Measurements from ENCODE around the gene PTPN6.
"Not testable (repeated sequence)": the region's sequence is repeated elsewhere in the genome, so short reads cannot be mapped to it uniquely, and the experiment has no call there.

DNA sequence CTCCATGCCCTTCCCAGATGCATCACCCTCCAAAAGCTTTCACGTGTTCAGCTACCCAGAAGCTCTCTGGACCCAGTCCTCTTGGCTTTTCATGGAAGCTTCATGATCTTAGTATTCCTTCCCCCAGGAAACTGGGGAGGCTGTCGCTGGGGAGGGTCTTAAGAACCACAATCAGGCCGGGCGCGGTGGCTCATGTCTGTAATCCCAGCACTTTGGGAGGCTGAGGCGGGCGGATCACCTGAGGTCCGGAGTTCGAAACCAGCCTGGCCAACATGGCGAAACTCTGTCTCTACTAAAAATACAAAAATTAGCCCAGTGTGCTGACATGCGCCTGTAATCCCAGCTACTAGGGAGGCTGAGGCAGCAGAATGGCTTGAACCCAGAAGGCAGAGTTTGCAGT lies 43.0 kb upstream of the PTPN6 start:
- TF ChIP-seq POLR2AphosphoS5 (IDR thresholded peaks at IDR 0.05; ENCODE audit: low read depth), result not testable (repeated sequence)
- TF ChIP-seq, protein P1, sequence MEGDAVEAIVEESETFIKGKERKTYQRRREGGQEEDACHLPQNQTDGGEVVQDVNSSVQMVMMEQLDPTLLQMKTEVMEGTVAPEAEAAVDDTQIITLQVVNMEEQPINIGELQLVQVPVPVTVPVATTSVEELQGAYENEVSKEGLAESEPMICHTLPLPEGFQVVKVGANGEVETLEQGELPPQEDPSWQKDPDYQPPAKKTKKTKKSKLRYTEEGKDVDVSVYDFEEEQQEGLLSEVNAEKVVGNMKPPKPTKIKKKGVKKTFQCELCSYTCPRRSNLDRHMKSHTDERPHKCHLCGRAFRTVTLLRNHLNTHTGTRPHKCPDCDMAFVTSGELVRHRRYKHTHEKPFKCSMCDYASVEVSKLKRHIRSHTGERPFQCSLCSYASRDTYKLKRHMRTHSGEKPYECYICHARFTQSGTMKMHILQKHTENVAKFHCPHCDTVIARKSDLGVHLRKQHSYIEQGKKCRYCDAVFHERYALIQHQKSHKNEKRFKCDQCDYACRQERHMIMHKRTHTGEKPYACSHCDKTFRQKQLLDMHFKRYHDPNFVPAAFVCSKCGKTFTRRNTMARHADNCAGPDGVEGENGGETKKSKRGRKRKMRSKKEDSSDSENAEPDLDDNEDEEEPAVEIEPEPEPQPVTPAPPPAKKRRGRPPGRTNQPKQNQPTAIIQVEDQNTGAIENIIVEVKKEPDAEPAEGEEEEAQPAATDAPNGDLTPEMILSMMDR (IDR thresholded peaks at IDR 0.05; ENCODE audit: insufficient read depth, low read length), result not testable (repeated sequence)
